ENCODE measurements around the gene SMURF1.

Gene SMURF1

DNA sequence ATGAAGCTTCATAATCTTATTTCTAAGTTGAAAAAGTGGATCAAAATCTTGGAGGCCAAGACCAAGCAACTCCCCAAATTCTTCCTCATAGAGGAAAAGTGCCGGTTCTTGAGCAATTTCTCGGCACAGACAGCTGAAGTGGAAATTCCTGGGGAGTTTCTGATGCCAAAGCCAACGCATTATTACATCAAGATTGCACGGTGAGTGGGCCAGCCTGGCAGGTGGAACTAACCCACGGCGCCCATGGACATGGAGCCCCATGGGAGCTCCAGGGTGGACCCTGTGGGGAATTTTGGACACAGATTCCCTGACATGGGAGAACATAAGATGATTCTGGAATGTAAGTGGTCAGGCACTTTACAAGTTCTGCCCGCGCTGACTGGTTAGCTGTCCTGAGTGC, 139.7 kb downstream of the SMURF1 start:
- no peaks in the 10 kb centered on the region for H3K4me1 ChIP-seq (ENCODE audit: control insufficient read depth, insufficient read depth, low read length)
- no peak overlapping the region for H3K9ac ChIP-seq (ENCODE audit: low read length in 2 of 2)
- H3K36me3 ChIP-seq (ENCODE audit: control insufficient read depth in 2 of 2, insufficient read depth in 2 of 2, low read length in 2 of 2) = peaks cover 34 to 54% of the 10 kb centered on the region in 2 donors
- no peaks in the 10 kb centered on the region for H3K27me3 ChIP-seq (ENCODE audit: control insufficient read depth in 1 of 2, insufficient read depth in 2 of 2, low read length in 2 of 2)
- H3K4me3 ChIP-seq (ENCODE audit: low read length in 2 of 2) = no peak overlapping the region
- no peak overlapping the region for H3K27ac ChIP-seq (ENCODE audit: low read length)
- no peaks in the 10 kb centered on the region for H3K9me3 ChIP-seq (ENCODE audit: control insufficient read depth in 2 of 2, low read length in 2 of 2)

DNA sequence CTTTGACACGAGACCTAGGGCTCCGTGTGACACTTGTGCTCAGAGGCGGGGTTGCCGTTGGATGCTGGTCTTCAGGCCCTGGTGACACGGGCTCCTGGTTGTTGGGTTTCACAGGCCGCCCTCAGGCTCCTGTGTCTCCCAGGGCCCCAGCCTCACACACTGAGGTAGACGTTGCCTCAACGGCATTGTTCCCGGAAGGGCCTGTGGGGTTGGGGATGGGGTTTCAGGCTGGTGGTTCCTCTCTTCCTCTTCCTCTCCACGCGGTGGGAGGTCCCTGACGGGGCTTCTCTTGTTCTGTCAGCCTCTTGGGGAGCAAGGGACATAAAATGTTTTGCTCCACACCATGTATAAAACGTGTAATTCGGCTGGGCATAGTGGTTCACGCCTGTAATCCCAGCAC, 140.5 kb downstream of the SMURF1 start:
- H3K4me1 ChIP-seq (ENCODE audit: control insufficient read depth, insufficient read depth, low read length) = no peaks in the 10 kb centered on the region
- peaks cover 32 to 54% of the 10 kb centered on the region in 2 donors for H3K36me3 ChIP-seq (ENCODE audit: control insufficient read depth in 2 of 2, insufficient read depth in 2 of 2, low read length in 2 of 2)
- no peak overlapping the region for H3K4me3 ChIP-seq (ENCODE audit: low read length in 2 of 2)
- no peaks in the 10 kb centered on the region for H3K9me3 ChIP-seq (ENCODE audit: control insufficient read depth in 2 of 2, low read length in 2 of 2)
- no peaks in the 10 kb centered on the region for H3K27me3 ChIP-seq (ENCODE audit: control insufficient read depth in 1 of 2, insufficient read depth in 2 of 2, low read length in 2 of 2)
- no peak overlapping the region for H3K27ac ChIP-seq (ENCODE audit: low read length)
- H3K9ac ChIP-seq (ENCODE audit: low read length in 2 of 2) = no peak overlapping the region

DNA sequence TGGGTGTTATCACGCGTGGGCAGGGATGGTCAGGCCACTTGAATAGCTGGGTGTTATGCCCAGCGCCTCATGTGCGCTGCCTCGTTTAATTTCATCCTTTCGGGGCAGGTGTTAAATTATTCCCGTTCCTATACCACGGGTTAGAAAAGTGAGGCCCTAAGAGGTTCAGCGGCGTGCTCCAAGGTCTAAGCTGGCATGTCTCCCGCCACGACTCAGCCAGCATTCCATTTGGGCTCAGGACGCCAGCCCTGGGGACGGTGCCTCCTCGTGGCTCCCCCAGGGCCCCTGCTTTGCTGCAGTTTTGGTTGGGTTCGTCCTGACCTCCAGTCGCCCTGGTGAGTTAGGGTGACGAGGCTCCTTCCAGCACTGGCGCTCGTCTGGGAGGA, 141.1 kb downstream of the SMURF1 start:
- H3K4me1 ChIP-seq (ENCODE audit: control insufficient read depth, insufficient read depth, low read length) = no peaks in the 10 kb centered on the region
- no peaks in the 10 kb centered on the region for H3K9me3 ChIP-seq (ENCODE audit: control insufficient read depth in 2 of 2, low read length in 2 of 2)
- H3K4me3 ChIP-seq (ENCODE audit: low read length in 2 of 2) = no peak overlapping the region
- no peak overlapping the region for H3K27ac ChIP-seq (ENCODE audit: low read length)
- H3K9ac ChIP-seq (ENCODE audit: low read length in 2 of 2) = no peak overlapping the region
- H3K27me3 ChIP-seq (ENCODE audit: control insufficient read depth in 1 of 2, insufficient read depth in 2 of 2, low read length in 2 of 2) = no peaks in the 10 kb centered on the region
- peaks cover 32 to 53% of the 10 kb centered on the region in 2 donors for H3K36me3 ChIP-seq (ENCODE audit: control insufficient read depth in 2 of 2, insufficient read depth in 2 of 2, low read length in 2 of 2)

DNA sequence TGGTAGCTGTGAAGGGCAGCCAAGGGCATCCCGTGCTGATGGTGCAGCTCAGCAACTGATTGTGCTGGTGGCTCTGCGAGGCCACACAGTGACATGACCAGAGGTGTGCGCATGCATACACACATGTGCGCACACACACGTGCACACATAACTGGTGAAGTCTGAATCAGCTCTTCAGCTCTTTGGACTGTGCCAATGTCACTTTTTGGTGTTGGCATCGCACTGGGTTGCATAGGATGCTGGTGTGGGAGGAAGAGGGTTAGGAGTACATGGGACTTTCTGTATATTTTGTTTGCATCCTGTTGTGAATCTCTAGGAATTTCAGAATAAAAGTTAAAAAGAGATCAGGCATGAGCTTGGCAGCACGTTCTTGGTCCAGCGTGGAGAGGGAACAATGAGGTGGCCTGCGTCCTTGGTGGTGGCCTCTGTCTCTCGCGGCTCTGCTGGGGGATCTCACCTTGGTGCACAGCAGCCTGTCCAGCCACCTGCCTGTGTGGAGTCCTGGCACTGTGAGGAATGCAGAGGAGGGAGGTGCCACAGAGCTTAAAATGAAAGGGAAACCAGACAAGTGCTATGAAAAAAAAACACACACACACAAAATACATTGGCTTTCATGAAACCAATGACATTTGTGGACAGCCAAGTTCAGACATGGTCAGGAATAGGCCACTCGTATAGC, 141.6 kb downstream of the SMURF1 start:
- Histone ChIP-seq H3K9me3 (ENCODE audit: control insufficient read depth in 2 of 2, low read length in 2 of 2) (no peaks in the 10 kb centered on the region), H3K9ac (ENCODE audit: low read length in 2 of 2) (no peak overlapping the region), H3K36me3 (ENCODE audit: control insufficient read depth in 2 of 2, insufficient read depth in 2 of 2, low read length in 2 of 2) (peaks cover 32 to 53% of the 10 kb centered on the region in 2 donors), H3K4me3 (ENCODE audit: low read length in 2 of 2) (no peak overlapping the region), H3K27ac (ENCODE audit: low read length) (no peak overlapping the region), H3K27me3 (ENCODE audit: control insufficient read depth in 1 of 2, insufficient read depth in 2 of 2, low read length in 2 of 2) (no peaks in the 10 kb centered on the region), H3K4me1 (ENCODE audit: control insufficient read depth, insufficient read depth, low read length) (no peaks in the 10 kb centered on the region)

DNA sequence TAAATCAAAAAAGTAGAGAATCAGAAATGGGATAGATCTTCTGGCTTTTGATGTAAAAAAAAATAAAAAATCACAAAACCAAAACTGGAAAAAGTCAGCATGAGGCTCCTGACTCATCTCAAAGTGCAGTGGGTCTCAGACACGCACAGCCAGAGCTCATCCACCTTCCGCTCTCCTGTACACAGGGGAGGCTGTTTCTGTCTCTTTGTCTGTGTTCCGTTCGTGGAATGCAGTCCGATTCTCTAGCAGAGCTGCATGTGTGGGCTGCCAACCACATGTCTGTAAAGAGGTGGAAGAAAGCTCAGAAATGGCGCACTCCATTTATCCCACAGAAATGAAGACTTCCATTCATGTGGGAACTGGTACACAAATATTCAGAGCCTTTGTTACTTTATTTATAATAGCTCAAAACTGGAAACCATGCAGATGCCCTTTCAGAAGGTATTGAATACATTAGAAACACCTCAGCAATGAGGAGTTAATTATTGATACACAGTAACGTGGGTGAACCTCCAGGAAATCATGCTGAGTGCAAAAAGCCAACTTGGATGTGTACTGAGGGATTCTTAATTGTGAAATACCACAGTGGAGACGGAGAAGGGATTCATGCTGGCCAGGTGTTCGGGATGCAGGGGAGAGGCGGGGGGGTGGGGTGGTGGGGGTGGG, 142.3 kb downstream of the SMURF1 start:
- no peak overlapping the region for H3K9ac ChIP-seq (ENCODE audit: low read length in 2 of 2)
- peaks cover 30 to 49% of the 10 kb centered on the region in 2 donors for H3K36me3 ChIP-seq (ENCODE audit: control insufficient read depth in 2 of 2, insufficient read depth in 2 of 2, low read length in 2 of 2)
- no peaks in the 10 kb centered on the region for H3K9me3 ChIP-seq (ENCODE audit: control insufficient read depth in 2 of 2, low read length in 2 of 2)
- no peak overlapping the region for H3K27ac ChIP-seq (ENCODE audit: low read length)
- no peaks in the 10 kb centered on the region for H3K4me1 ChIP-seq (ENCODE audit: control insufficient read depth, insufficient read depth, low read length)
- no peaks in the 10 kb centered on the region for H3K27me3 ChIP-seq (ENCODE audit: control insufficient read depth in 1 of 2, insufficient read depth in 2 of 2, low read length in 2 of 2)
- H3K4me3 ChIP-seq (ENCODE audit: low read length in 2 of 2) = no peak overlapping the region

DNA sequence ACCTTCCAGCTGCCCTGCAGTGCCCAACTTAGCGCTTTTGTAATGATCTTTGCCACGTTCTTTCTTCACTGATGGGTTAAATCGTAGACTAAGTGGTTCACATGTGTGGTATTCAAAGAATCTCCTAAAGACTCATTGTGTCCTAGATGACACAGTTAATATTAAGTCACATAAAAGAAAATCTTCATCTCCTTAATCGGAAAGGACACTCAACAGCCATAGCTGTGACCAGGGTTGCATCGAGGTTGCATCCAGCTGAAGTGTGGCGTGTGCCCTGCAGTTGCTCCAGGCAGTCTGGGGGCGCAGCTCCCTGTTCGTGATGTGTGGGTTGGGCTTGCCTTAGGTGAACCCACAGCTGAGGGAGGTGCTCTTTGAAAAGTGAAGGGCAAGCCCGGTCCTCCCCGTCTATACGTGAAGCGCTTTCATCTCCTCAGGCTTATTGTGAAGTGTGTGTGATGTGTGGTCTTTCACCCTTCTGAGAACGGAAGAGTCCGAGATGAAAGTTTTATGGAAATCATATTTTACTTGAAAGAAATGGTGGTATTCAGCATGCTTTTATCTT, 142.9 kb downstream of the SMURF1 start:
- peaks cover 30 to 44% of the 10 kb centered on the region in 2 donors for H3K36me3 ChIP-seq (ENCODE audit: control insufficient read depth in 2 of 2, insufficient read depth in 2 of 2, low read length in 2 of 2)
- H3K9ac ChIP-seq (ENCODE audit: low read length in 2 of 2) = no peak overlapping the region
- no peaks in the 10 kb centered on the region for H3K9me3 ChIP-seq (ENCODE audit: control insufficient read depth in 2 of 2, low read length in 2 of 2)
- no peak overlapping the region for H3K4me3 ChIP-seq (ENCODE audit: low read length in 2 of 2)
- no peaks in the 10 kb centered on the region for H3K4me1 ChIP-seq (ENCODE audit: control insufficient read depth, insufficient read depth, low read length)
- H3K27me3 ChIP-seq (ENCODE audit: control insufficient read depth in 1 of 2, insufficient read depth in 2 of 2, low read length in 2 of 2) = no peaks in the 10 kb centered on the region
- no peak overlapping the region for H3K27ac ChIP-seq (ENCODE audit: low read length)

DNA sequence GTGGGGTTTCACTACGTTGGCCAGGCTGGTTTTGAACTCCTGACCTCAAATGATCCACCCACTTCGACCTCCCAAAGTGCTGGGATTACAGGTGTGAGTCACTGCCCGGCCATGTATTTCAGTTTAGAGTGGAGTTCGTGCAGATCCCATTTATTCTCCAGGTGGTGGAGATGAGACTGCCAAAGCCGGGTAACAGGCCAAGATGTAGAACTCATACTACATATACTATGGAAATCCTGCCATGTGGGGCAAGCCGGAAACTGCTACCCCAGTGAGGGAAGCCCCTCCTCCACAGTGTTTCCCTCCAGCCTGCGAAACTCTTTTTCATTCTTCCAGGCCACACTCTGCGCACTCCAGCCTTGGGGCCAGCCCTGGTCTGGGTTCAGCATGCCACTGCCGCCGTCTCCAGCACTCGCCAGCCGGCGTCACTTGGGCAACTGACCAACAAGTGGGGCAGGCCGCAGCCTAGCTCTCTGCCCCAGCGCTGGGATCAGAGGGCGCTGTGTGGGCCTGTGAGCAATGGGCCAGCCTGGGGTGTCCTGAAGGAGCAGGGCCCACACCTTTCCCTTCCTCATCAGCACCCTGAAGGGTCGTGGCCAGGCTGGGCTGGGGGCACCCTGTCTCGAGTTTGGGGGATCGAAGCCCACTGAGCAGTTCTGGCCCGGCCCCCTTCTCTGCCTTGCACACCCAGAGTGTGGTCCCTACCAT, 143.6 kb downstream of the SMURF1 start:
- H3K9ac ChIP-seq (ENCODE audit: low read length in 2 of 2) = no peak overlapping the region

DNA sequence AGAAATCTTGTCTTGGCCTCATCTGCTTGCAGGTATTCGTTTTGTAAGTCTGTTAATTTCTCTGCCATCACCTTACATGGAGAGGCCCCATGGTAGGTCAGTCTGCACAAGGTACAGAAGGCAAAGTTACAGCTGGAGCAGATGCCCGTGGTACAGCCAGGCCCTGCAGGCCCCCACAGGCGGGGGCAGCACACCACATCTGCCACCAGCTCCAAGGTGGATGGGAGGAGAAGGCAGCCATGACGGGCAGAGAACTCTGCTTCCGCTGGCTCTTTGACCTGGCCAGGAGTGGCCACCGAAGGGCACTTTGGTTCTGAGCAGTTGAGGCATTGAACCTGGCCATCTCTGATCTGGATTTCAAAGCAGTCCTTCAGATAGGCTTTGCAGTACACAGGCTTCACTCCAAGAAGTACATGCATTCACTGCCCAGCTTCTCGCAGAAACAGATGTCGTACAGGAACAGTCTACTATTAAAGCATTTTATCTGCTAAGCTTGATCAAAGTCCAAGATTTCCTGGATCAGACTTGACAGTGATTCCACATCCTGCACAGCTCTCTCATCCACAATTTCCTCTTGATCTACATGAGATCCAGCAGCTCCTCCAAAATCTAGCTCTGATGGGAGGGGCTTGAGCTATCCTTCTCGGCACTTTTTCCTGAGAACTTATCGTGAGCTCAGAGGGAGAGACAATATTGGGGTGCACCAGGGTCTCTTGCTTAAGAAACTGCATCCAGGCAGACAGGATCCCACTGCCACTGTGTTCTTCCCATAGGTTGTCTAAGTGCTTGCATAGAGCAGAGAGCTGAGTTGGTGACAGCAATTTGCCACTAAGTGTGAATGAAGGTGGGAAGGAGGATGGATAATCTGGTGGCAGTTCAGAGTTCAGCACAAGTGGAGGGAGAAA, 144.8 kb downstream of the SMURF1 start:
- Histone ChIP-seq H3K4me1 (ENCODE audit: control insufficient read depth, insufficient read depth, low read length) (no peaks in the 10 kb centered on the region), H3K4me3 (ENCODE audit: low read length in 2 of 2) (no peak overlapping the region), H3K9ac (ENCODE audit: low read length in 2 of 2) (no peak overlapping the region), H3K27me3 (ENCODE audit: control insufficient read depth in 1 of 2, insufficient read depth in 2 of 2, low read length in 2 of 2) (no peaks in the 10 kb centered on the region), H3K9me3 (ENCODE audit: control insufficient read depth in 2 of 2, low read length in 2 of 2) (no peaks in the 10 kb centered on the region), H3K36me3 (ENCODE audit: control insufficient read depth in 2 of 2, insufficient read depth in 2 of 2, low read length in 2 of 2) (peaks cover 39 to 43% of the 10 kb centered on the region in 2 donors), H3K27ac (ENCODE audit: low read length) (no peak overlapping the region)

More for the DNA sequence above, 143.6 kb downstream of the SMURF1 start:
- H3K27ac ChIP-seq (ENCODE audit: low read length) = no peak overlapping the region
- no peaks in the 10 kb centered on the region for H3K4me1 ChIP-seq (ENCODE audit: control insufficient read depth, insufficient read depth, low read length)
- no peaks in the 10 kb centered on the region for H3K27me3 ChIP-seq (ENCODE audit: control insufficient read depth in 1 of 2, insufficient read depth in 2 of 2, low read length in 2 of 2)
- no peak overlapping the region for H3K4me3 ChIP-seq (ENCODE audit: low read length in 2 of 2)
- peaks cover 36 to 44% of the 10 kb centered on the region in 2 donors for H3K36me3 ChIP-seq (ENCODE audit: control insufficient read depth in 2 of 2, insufficient read depth in 2 of 2, low read length in 2 of 2)
- no peaks in the 10 kb centered on the region for H3K9me3 ChIP-seq (ENCODE audit: control insufficient read depth in 2 of 2, low read length in 2 of 2)

DNA sequence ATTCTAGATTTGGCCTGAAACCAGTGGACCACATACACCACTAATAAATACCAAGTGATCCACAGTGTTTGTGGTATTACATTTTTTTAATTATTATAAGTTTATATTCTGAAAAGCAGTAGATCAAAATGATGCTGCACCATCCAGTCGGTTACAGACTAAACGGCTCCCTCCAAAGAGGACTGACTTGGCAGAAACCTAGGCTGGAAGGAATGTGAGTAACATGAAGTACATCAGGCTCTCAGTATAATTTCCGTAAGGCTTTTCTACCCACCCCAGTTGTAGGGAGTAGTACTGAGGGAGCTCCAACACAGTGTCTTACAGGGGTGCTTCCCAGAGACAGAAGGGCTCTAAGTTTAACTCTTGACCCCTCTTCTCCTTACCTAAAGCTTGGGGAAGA, 146.1 kb downstream of the SMURF1 start:
- no peaks in the 10 kb centered on the region for H3K4me1 ChIP-seq (ENCODE audit: control insufficient read depth, insufficient read depth, low read length)
- H3K36me3 ChIP-seq (ENCODE audit: control insufficient read depth in 2 of 2, insufficient read depth in 2 of 2, low read length in 2 of 2) = peaks cover 45 to 54% of the 10 kb centered on the region in 2 donors
- H3K9me3 ChIP-seq (ENCODE audit: control insufficient read depth in 2 of 2, low read length in 2 of 2) = no peaks in the 10 kb centered on the region
- H3K27me3 ChIP-seq (ENCODE audit: control insufficient read depth in 1 of 2, insufficient read depth in 2 of 2, low read length in 2 of 2) = no peaks in the 10 kb centered on the region
- H3K9ac ChIP-seq (ENCODE audit: low read length in 2 of 2) = no peak overlapping the region
- no peak overlapping the region for H3K4me3 ChIP-seq (ENCODE audit: low read length in 2 of 2)
- H3K27ac ChIP-seq (ENCODE audit: low read length) = no peak overlapping the region

DNA sequence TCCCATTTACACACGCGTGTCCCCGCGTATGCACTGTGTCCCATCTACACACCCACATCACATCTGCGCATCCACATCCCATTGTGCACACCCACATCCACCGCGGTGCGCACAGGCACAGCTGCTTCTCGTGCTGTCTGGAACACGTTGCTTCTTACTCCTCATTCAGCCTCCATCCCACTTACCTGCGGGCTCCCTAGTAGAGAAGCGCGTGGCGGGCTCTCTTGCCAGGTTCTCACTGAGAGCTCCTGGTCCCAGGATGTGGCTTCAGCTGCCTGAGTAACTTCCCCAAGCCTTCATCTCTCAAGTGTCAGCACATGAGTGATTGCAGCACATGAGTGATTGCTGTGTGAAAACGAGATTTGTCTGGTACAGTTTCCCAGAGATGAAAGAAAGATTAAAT, 147.8 kb downstream of the SMURF1 start:
- no peak overlapping the region for H3K9ac ChIP-seq (ENCODE audit: low read length in 2 of 2)
- no peaks in the 10 kb centered on the region for H3K27me3 ChIP-seq (ENCODE audit: control insufficient read depth in 1 of 2, insufficient read depth in 2 of 2, low read length in 2 of 2)
- H3K9me3 ChIP-seq (ENCODE audit: control insufficient read depth in 2 of 2, low read length in 2 of 2) = no peaks in the 10 kb centered on the region
- peaks cover 51 to 68% of the 10 kb centered on the region in 2 donors for H3K36me3 ChIP-seq (ENCODE audit: control insufficient read depth in 2 of 2, insufficient read depth in 2 of 2, low read length in 2 of 2)
- no peak overlapping the region for H3K27ac ChIP-seq (ENCODE audit: low read length)
- no peaks in the 10 kb centered on the region for H3K4me1 ChIP-seq (ENCODE audit: control insufficient read depth, insufficient read depth, low read length)
- H3K4me3 ChIP-seq (ENCODE audit: low read length in 2 of 2) = no peak overlapping the region
